Hepatocyte (in vitro differentiated cells): ENCODE results near the gene ATP8A1. TPM values are rescaled to one million over a fixed set of nuclear protein-coding genes. Genes with fewer than 3 reads are reported as not detected.

Experiments used
- DNase-seq: peaks from one replicate; pipeline ENCODE4 v3.0.0-alpha.2; 2016; ENCODE audit warnings: low spot score
- H2AFZ ChIP-seq: fragments of 200-600 bp; sonication (generic); 2 replicates; pipeline ENCODE4 v1.6.0; 2016; ENCODE audit warnings: antibody characterized with exemption, mild to moderate bottlenecking
- H3K27ac ChIP-seq: fragments of 200-600 bp; sonication (generic); 2 replicates; pipeline ENCODE4 v1.5.1; 2016; ENCODE audit warnings: mild to moderate bottlenecking
- H3K27me3 ChIP-seq: fragments of 200-600 bp; sonication (generic); 2 replicates; pipeline ENCODE4 v1.6.1; 2016
- H3K36me3 ChIP-seq: fragments of 200-600 bp; sonication (generic); replicated peaks from 2 replicates; pipeline ENCODE4 v1.5.1; 2016; ENCODE audit warnings: low read depth; ENCODE audit not compliant: insufficient read depth
- H3K4me1 ChIP-seq: fragments of 200-600 bp; sonication (generic); 2 replicates; pipeline ENCODE4 v1.5.1; 2016; ENCODE audit warnings: mild to moderate bottlenecking, moderate library complexity; ENCODE audit not compliant: insufficient read depth
- H3K4me2 ChIP-seq: fragments of 200-600 bp; sonication (generic); 2 replicates; pipeline ENCODE4 v1.6.0; 2016
- H3K4me3 ChIP-seq: fragments of 200-600 bp; sonication (generic); 2 replicates; pipeline ENCODE4 v1.5.1; 2016; ENCODE audit warnings: mild to moderate bottlenecking
- H3K79me2 ChIP-seq: fragments of 200-600 bp; sonication (generic); 2 replicates; pipeline ENCODE4 v1.6.0; 2017; ENCODE audit warnings: mild to moderate bottlenecking
- H3K9me2 ChIP-seq: fragments of 200-600 bp; sonication (generic); replicated peaks from 2 replicates; pipeline ENCODE4 v1.6.0; 2017; ENCODE audit warnings: mild to moderate bottlenecking; ENCODE audit not compliant: insufficient read depth
- H3K9me3 ChIP-seq: fragments of 200-600 bp; sonication (generic); 2 replicates; pipeline ENCODE4 v1.5.1; 2016; ENCODE audit warnings: low read depth, mild to moderate bottlenecking
- H4K20me1 ChIP-seq: fragments of 200-600 bp; sonication (generic); 2 replicates; pipeline ENCODE4 v1.6.0; 2016; ENCODE audit warnings: mild to moderate bottlenecking; ENCODE audit not compliant: insufficient read depth, poor library complexity, severe bottlenecking
- CTCF ChIP-seq: fragments of 200-600 bp; sonication (generic); IDR thresholded peaks from 2 replicates; pipeline ENCODE4 v1.5.1; 2016; ENCODE audit warnings: antibody characterized with exemption, mild to moderate bottlenecking; ENCODE audit not compliant: poor library complexity
- EZH2 ChIP-seq: fragments of 200-600 bp; sonication (generic); IDR thresholded peaks from 2 replicates; pipeline ENCODE4 v1.6.1; 2016; ENCODE audit warnings: antibody characterized with exemption, mild to moderate bottlenecking, borderline replicate concordance
- EZH2phosphoT487 ChIP-seq: fragments of 200-600 bp; sonication (generic); IDR thresholded peaks from one replicate; pipeline ENCODE4 v1.6.1; 2018; ENCODE audit warnings: antibody characterized with exemption, mild to moderate bottlenecking, low read depth, moderate library complexity; ENCODE audit not compliant: unreplicated experiment, severe bottlenecking
- WGBS: methylation state at CpG from one replicate; pipeline ENCODE4 v1.1.6; 2016; ENCODE audit warnings: low lambda C conversion rate; ENCODE audit errors: missing lambda C conversion rate; 5-methylcytosine and 5-hydroxymethylcytosine counted together
- polyA plus RNA-seq: library from polyadenylated mRNA; unstranded; fragments of >200 nt; fragmentation: Nextera tagmentation; extraction: Ambion mirVana; gene quantifications from 2 replicates; pipeline ENCODE4 v1.2.1, GENCODE V29; 2016
- total RNA-seq: library from RNA; depleted of rRNA; stranded (reverse); fragments of >200 nt; gene quantifications from 2 replicates; pipeline ENCODE4 v1.2.3, GENCODE V29; 2014

Gene ATP8A1
- total and polyA plus RNA-seq, 2 experiments from 2014 or later = 3.3 to 42.1 TPM

GRCh38 chr4:42510225-42510624 is 146.7 kb downstream of the ATP8A1 start:
- H3K79me2 ChIP-seq = no peaks in the 10 kb centered on the region
- H3K4me3 ChIP-seq = no peak overlapping the region
- H3K4me2 ChIP-seq = no peak overlapping the region
- no peaks in the 10 kb centered on the region for H3K27me3 ChIP-seq
- TF ChIP-seq EZH2phosphoT487 (no peak), EZH2 (no peak), CTCF (no peak)
- H3K27ac ChIP-seq = no peak overlapping the region
- H2AFZ ChIP-seq = no peak overlapping the region
- H3K36me3 ChIP-seq = no peaks in the 10 kb centered on the region
- no peaks in the 10 kb centered on the region for H4K20me1 ChIP-seq
- no peaks in the 10 kb centered on the region for H3K4me1 ChIP-seq
- DNase-seq = no peak
- H3K9me2 ChIP-seq = no peaks in the 10 kb centered on the region
- H3K9me3 ChIP-seq = no peaks in the 10 kb centered on the region

GRCh38 chr4:42501624-42502401 is 155.1 kb downstream of the ATP8A1 start:
- Histone ChIP-seq H3K9me3 (no peaks in the 10 kb centered on the region), H3K27me3 (no peaks in the 10 kb centered on the region), H3K4me2 (no peak overlapping the region), H4K20me1 (no peaks in the 10 kb centered on the region), H3K36me3 (no peaks in the 10 kb centered on the region), H3K4me3 (no peak overlapping the region), H3K27ac (peak overlapping the region; percentile 17), H3K79me2 (no peaks in the 10 kb centered on the region), H3K4me1 (no peaks in the 10 kb centered on the region), H2AFZ (no peak overlapping the region), H3K9me2 (no peaks in the 10 kb centered on the region)
- WGBS = 42% methylated on average over 6 of the region's 6 CpGs
- no peak for DNase-seq
- TF ChIP-seq EZH2 (no peak), EZH2phosphoT487 (no peak), CTCF (no peak)

- H2AFZ ChIP-seq = no peak overlapping the region
- H3K79me2 ChIP-seq = no peaks in the 10 kb centered on the region
- no peak overlapping the region for H3K27ac ChIP-seq
- H3K4me2 ChIP-seq = no peak overlapping the region
- H3K4me3 ChIP-seq = no peak overlapping the region
- no peak for TF ChIP-seq EZH2
- no peak for TF ChIP-seq EZH2phosphoT487
- no peak for TF ChIP-seq CTCF
- no peaks in the 10 kb centered on the region for H3K36me3 ChIP-seq
- H3K9me2 ChIP-seq = no peaks in the 10 kb centered on the region
- H4K20me1 ChIP-seq = no peaks in the 10 kb centered on the region
- peaks cover 6% of the 10 kb centered on the region for H3K4me1 ChIP-seq
- no peaks in the 10 kb centered on the region for H3K9me3 ChIP-seq
- WGBS = 82% methylated on average over 2 of the region's 2 CpGs
- no peaks in the 10 kb centered on the region for H3K27me3 ChIP-seq
- DNase-seq = no peak
These were observed 158.9 kb downstream of the ATP8A1 start for GRCh38 chr4:42498040-42498439.
